GM06990 (cell line): ENCODE data around the gene ASAP3.
"Not testable (repeated sequence)": the region's sequence is repeated elsewhere in the genome, so short reads cannot be mapped to it uniquely, and the experiment has no call there.

Experiments used
- DNase-seq: peaks from one replicate; pipeline ENCODE4 v3.0.0-alpha.2; 2011; ENCODE audit not compliant: insufficient read length; ENCODE audit errors: extremely low read depth
- H3K27me3 ChIP-seq: replicated peaks from 2 replicates; pipeline ENCODE4 v1.6.0; 2011; ENCODE audit warnings: low read length; ENCODE audit not compliant: control insufficient read depth, insufficient read depth
- H3K36me3 ChIP-seq: 2 replicates; pipeline ENCODE4 v1.5.1; 2011; ENCODE audit warnings: low read length; ENCODE audit not compliant: control insufficient read depth, insufficient read depth
- H3K4me3 ChIP-seq: replicated peaks from 2 replicates; pipeline ENCODE4 v1.5.1; 2011; ENCODE audit warnings: low read depth, mild to moderate bottlenecking, control low read depth, low read length
- TF ChIP-seq, protein P1 (sequence below): IDR thresholded peaks from 2 replicates; pipeline ENCODE4 v1.5.1; 2011; ENCODE audit warnings: low read length, control low read depth, mild to moderate bottlenecking, inconsistent platforms; ENCODE audit not compliant: insufficient read depth, poor library complexity, severe bottlenecking

Gene ASAP3

DNA sequence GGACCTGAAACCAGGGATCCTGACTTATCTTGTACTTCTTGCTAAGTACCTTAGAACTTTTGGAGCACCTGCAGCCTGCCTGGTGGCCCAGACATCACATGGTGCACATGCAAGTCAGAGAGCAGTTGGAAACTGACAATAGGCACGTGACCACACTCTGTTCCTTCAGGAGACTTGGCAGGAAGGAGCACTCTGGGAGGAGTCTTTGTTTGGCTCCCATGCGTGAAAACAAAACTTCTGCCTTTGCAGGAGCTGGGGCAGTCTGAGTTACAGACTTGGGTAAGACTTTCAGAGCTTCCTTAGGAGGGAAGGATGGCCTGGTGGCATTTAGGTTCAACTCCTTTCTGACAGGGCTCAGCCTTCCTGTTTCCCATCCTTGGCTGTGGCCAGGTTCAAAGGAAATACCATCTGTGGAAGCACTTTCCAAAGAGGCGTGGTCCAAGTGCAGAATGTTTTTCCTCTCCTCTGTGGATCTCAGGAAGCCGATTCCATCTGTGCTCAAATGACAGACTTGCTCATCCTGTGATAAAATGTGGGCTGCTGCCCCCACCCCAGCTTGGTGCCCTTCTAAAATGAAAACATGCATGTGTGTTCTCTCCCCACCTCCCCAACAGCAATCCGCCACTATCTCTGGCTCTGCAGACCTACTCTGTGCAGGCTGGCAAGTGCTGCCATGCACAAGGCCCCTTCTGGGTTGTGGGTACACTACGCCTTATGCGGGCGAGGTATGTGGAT is 100.2 kb downstream of the ASAP3 start:
- Histone ChIP-seq H3K27me3 (peaks cover 1% of the 10 kb centered on the region), H3K36me3 (no peaks in the 10 kb centered on the region), H3K4me3 (no peak overlapping the region)
- DNase-seq, result no peak
- TF ChIP-seq, protein P1, sequence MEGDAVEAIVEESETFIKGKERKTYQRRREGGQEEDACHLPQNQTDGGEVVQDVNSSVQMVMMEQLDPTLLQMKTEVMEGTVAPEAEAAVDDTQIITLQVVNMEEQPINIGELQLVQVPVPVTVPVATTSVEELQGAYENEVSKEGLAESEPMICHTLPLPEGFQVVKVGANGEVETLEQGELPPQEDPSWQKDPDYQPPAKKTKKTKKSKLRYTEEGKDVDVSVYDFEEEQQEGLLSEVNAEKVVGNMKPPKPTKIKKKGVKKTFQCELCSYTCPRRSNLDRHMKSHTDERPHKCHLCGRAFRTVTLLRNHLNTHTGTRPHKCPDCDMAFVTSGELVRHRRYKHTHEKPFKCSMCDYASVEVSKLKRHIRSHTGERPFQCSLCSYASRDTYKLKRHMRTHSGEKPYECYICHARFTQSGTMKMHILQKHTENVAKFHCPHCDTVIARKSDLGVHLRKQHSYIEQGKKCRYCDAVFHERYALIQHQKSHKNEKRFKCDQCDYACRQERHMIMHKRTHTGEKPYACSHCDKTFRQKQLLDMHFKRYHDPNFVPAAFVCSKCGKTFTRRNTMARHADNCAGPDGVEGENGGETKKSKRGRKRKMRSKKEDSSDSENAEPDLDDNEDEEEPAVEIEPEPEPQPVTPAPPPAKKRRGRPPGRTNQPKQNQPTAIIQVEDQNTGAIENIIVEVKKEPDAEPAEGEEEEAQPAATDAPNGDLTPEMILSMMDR, result no peak

DNA sequence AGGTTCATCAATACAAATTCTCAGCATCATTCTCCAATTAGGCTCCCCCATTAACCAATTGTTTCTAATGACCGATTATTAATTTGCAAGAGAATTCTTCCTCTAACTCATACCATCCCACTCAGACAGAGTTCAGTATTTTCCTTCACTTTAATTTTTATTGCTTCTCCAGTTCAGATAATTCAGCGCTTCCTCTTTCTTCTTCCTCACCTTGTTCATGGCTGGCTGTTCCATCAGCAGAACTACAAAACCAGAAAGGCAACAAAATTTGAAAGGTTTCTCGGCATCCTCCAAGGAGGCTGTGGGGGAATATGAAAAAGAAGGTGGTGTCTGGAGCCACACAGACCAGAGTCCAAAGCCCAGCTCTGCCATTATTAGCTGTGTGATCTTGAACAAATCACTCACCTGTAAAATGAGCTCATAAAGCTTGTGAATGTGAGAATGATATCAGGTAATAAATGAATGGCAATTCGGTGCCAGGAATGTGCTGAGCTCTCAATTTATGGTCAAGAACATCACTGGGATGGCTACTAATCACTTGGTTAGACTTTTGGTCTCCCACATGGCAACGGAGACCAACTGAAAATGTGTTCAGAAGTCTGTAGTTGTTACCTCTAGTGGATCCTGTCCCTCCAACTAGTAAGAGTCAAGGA is 102.6 kb downstream of the ASAP3 start:
- no peak for DNase-seq
- Histone ChIP-seq H3K36me3 (no peaks in the 10 kb centered on the region), H3K4me3 (no peak overlapping the region), H3K27me3 (no peaks in the 10 kb centered on the region; the same call in 1 of the 2 replicates)
- TF ChIP-seq, protein P1, result no peak

DNA sequence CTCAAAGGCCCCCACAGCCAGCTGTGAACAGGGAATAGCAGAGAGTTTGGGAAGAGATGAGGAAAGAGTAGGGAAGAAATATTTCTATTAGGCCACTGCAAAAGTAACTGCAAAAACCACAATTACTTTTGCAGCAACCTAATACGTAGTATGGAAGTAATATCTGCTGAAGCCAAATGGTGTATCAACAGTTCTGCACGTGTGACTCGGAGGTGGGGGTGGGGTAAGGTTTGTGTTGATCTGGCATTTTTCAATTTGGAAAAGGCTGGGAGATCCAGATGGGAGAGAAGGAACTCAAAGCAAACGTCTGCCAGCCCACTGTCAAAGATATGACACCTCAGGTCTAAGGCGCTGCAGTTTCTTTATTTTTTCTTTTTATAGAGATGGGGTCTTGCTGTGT is 103.3 kb downstream of the ASAP3 start:
- TF ChIP-seq, protein P1, result no peak
- H3K4me3 ChIP-seq, result no peak overlapping the region
- H3K27me3 ChIP-seq, result no peaks in the 10 kb centered on the region; the same call in 1 of the 2 replicates
- DNase-seq, result no peak
- no peaks in the 10 kb centered on the region for H3K36me3 ChIP-seq

DNA sequence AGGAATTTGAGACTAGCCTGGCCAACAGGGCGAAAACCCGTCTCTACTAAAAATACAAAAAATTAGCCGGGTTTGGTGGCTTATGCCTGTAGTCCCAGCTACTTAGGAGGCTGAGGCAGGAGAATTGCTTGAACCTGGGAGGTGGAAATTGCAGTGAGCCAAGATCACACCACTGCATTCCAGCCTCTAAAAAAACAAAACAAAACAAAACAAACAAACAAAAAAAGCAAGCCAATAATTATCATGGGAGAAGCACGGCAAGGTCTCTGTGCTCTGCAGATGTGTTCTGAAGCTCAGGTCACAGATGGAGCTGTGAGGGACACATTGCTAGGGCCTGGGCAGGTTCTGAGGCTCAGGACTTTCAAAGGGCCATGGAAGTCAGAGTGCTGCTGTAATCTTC is 103.7 kb downstream of the ASAP3 start:
- H3K4me3 ChIP-seq, H3K36me3 ChIP-seq, H3K27me3 ChIP-seq, DNase-seq: not testable (repeated sequence)
